ENCODE results near the gene THSD7B.
"Not testable (repeated sequence)": the region's sequence is repeated elsewhere in the genome, so short reads cannot be mapped to it uniquely, and the experiment has no call there.

THSD7B gene

DNA sequence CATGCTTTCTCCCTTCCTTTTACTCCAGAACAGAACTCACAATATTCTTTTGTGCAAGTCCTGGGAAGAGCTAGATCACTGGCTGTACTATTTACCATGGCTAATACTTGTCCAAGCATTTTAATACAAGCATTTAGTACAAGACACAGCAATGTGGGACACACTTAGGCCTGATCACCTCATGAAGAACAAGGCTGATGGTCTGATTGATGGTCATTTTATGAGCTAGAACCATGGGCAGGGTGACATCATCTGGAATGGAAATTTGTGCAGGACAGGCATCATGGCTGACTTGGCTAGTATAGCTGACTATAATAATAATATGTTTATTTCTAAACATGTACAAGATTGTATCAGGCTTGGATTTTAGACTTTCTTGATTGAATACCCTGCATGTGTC is 824.8 kb downstream of the THSD7B start:
- DNase-seq, result no peak

DNA sequence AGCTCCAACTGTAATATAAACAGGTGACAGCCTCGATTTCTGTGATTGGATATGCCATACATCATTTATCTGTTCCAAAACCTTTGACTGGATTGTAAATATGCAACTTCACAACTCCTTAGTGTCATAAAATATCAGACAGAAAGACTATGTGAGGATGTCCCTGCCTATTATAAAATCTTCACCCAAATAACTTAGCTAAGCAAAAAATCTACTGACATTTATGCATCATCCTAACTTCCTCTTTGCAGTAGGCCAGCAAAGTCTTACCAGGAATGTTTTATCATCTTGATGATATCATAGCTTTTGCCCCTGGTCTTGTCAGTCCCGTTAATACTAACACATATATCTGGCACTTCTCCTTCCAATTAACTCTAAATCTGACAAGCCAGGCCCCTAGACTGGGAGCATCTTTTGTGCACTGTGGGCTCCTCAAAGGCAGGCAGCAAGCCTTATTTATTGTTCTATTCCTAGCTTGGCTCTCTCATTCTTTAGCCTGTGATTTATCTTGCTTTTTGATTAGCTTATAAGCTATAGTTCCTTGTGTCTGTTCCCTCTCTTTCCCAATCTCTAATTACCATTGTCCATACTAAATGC is 842.5 kb downstream of the THSD7B start:
- no peak for DNase-seq

DNA sequence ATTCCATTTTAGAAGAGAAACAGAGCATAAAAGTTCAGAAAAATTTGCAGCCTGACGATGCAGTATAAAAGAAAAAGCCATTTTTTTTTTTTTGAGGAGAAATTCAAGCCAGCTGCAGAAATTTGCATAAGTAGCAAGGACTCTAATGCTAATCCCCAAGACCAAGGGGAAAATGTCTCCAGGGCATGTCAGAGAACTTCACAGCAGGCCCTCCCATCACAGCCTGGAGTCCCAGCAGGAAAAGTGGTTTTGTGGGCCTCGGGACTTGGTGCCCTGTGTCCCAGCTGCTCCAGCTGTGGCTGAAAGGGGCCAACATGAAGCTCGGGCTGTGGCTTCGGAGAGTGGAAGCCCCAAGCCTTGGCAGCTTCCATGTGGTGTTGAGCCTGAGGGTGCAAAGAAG is 873.6 kb downstream of the THSD7B start:
- DNase-seq, result no peak

DNA sequence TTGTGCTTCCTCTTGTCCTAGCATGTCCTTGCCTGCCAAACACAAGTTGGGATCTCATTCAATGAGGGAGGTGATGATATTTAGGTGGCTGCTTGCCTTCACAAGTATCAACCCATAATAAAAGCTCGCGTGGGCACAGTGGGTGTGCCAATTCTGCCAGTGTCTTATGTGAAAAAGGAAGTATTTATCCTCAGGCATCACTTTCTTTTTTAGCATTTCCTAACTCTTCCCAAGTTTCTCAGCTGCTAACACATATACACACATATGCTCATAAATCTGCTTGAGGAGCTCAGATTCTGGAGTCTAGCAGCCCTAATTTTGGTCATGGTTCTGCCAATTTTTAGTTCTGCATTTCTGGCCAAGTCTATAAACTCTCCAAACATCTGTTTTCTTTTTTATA is 879.4 kb downstream of the THSD7B start:
- no peak for DNase-seq

DNA sequence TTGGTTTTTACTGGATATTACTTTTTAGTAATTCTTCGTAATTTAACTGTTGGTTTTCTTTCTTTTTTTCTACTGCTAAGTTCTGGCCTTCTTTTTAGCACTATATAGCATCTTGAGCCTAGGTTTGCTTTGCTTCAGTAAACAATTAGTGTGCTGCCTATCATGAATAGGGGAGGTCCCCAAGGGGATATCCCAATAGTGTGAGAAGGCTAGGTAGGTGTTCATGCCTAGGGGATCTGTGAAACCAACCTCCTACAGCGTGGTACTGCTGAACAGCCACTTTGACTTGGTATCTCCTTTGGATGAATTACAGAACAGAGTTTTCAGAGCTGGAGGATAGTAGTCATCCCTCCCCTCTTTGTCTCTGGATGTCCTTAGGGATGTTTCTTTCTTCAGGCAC is 888.7 kb downstream of the THSD7B start:
- DNase-seq, result no peak

DNA sequence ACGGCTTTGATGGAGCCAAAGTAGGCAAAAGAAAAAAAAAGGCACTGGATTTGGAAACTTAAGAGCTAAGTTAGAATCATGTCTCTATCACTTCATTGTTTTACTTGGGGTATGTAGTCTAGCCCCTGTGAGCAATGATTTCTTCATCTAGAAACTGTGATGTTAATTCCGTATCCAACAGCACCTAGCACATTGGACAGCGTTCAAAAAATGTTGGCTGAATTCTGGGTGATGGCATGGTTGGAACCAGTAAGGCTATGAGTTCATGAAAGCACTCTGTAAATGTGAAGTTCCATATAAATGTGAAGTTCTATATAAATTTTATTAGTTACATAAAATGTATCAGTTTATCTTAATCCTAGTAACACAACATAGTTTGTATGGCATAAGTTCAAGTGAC is 890.5 kb downstream of the THSD7B start:
- no peak for DNase-seq

DNA sequence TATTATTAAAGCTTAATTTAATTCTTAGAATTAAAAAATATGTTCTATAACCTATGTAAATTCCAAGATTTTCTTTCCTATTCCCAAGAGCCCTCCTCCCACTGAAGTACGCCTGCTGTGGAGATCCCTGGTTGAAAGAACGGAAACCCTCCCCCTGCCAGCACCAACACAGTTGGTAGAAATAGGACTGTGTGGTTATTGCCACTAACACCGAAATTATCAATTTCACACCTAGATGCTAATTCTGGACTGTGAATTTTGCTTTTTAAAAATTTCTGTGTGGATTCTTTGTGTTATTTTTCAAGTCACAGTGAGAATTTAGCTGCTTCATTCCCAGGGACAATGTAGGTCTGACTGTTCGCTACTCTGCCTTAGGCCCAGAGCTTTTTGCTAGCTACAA is 893.1 kb downstream of the THSD7B start:
- DNase-seq, result no peak

DNA sequence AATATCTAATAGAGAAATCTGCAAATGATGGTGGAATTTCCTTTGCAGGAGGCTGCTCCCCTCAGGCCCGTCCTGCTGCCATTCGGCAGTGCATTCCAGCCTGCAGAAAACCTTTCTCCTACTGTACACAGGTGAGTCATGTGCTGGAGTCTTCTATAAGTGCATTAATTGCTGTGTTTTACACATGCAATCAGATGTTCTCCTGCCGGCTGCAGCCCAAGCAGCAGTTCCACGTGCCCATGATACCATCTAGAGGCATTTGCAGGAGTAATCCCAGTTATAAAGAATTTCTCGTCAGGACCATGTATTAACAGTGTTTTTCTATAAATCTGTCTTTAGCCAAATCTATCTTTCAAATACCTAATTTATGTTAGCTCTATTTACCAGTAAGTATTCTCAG is 894.3 kb downstream of the THSD7B start:
- DNase-seq, result no peak

DNA sequence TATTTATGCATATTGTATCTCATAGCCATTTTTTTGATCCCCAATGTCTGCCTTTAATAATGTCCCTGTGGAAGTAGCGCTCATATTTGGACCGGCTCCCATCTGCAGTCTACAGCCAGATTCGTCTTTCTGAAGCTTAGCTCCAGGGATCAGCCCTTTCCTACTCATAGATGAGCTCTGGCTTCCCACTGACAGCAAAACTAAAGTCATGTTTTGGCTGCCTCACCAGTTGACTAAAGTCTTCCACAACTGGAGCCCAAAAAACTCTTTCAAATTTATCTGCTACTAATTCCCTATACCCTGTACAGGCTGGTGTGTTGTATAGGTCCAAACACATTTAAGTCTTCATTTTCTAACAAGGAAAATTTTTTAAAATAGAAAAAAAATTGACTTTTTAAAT is 904.8 kb downstream of the THSD7B start:
- no peak for DNase-seq

DNA sequence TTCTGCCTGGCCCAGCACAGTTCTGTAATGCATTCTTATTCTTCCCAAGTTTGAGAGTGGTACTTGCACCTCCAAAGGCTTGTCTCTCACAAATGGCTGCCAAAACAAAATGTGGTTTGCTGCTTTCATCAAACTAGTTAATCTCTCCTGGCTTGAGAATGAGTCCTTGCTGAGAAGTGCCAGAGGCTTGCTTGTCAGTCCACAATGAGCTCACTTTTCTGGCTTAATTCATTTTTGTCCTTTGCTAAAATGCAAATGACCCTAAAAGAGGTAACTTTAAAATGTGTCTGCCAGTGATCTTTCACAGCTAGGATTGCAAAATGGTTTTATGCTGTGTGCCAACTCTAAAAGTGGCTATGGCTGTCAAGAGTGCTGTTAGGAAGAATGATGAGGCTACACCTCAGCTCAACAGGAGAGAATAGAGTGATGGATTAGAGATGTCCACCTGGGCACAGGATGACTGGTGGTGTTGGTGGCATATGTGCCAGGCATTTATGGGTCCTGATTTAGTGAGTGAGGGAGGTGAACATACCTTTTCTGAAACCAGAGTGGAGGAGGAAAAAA is 907.7 kb downstream of the THSD7B start:
- no peak for DNase-seq

DNA sequence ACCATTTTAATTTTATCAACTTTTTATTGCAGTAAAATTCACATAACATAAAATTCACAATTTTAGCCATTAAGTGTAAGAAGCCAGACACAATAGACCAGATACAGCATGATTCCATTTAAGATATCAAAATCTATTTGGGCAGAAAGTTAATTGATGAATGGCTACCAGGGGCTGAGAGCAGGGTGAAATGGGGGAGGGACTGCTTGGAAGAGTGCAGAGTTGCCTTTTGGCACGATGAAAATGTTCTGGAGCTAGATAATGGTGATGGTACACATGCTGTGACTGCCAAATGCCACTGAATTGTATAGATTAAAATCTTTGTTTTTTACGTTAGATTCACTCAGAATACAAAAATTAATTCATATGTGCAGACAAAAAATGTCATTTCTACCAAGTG is 909.6 kb downstream of the THSD7B start:
- no peak for DNase-seq

DNA sequence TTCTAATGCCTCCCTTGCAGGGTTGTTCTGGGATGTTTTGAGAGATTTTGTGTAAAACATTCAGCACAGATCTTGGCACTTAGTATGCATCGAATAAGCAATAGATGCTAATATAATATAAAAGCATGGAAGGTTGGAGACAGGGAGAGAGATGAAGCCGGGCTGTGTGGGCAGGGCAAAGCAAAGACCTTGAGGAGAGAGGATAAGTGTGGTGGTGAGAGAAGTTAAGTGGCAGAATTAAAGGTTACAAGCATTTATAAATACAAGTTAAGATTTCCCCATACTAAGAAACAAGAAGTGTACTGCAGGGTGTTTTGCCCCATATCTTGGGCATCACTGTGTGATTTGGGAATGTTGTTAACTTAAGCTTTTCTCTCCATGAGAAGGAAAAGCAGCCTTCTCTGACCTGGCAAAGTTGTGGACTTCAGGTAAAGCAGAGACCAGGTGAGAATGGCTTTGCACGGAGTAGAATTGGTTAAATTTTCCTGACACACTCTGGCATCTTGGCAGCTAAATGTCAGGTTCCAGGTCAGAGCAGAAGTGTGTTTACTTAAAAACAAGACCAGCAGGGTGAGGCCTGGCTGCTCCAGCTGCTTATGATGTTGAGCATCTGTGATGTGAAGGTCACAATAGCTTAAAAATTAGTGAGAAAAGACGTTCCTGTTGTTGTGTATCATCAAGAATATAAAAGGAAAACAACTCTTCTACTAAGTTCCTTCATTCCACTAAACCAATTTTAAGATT is 910.4 kb downstream of the THSD7B start:
- no peak for DNase-seq

DNA sequence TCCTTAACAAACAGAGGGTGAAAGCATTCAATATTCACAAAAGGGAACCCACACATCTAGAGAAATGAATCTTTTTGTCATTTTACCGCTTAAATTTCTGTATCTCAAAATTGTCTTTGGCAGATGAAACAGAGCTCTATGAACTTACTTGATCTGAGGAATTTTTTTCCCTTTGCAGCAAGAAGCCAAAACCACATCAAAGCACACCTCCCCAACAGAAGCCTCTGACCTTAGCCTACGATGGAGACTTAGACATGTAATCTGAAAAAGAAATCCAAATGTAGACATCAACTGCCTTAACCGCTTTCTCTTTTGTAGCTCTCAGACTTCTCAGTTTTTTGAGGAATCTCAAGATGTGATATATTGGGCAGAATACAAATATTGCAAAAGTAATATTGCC is 911.0 kb downstream of the THSD7B start:
- no peak for DNase-seq

DNA sequence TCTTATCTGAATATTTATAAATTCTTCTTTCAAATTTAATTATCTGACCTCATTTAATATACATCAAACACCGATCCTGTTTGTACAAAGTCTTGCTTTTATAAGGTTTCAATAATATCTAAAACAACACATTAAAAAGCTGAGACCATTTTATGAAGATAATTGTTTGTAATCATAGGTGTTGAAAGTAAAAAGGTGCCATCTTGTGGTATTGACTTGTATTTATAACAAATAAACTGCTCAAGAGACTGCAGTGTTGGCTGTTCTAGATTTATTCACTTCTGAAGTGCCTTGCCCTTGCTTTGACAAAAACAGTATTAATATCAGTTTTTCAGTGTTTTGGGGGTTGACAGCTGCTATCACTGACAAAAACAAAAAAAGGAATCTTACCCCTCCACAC is 912.1 kb downstream of the THSD7B start:
- no peak for DNase-seq

DNA sequence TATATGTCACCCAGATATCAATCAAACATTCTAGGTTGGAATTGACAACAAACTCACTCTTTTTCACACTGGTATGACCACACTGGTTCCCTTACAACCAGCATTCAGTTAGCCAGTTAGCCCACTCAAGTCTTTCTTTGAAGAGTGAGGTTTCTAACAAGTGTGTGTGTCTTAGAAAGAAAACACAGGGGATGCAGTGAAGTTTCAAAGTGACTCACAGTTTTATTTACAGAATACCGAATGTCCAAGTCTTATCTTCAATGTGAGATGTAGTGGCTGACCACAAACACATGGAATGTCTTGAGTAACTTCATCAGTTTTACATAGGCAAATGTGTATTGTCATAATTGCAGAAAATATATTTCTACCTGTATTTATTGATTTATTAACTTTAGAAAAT is 924.2 kb downstream of the THSD7B start:
- DNase-seq, result no peak

DNA sequence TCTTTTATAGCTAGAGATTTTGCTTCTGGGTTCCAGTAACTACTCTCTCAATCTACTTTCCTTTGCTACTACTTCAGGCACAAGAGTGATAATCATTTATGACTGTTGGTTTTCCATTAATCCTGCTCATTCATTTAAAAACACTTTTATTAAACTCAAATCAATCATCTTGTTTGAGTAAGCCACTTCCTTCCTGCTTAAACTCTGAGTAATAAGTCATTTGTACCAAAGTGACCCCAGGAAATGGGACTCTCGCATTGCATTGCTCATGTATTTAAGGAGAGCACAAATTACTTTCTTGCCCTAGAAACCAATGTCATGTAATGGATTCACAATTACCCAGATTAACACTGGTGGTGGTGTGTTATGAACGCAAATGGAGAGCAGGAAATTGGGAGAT is 928.2 kb downstream of the THSD7B start:
- no peak for DNase-seq

DNA sequence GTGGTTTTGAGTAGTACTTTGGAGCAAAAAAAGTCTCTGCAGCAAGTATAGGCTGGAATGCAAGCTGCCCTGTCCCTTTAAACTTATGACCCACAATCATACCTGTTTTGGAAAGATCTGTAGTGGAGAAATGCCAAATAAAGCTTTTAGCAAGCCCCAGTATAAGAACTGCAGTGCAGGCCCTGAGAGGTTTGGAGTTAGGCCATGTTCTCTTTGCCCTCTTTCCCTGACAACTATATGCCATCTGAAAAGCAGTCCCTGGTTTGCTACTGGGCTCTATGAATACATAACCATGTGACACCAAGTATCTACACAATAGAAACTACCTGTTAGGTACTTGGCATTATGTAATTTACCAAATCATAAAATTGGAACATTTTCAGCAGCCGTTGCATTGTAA is 931.6 kb downstream of the THSD7B start:
- no peak for DNase-seq

DNA sequence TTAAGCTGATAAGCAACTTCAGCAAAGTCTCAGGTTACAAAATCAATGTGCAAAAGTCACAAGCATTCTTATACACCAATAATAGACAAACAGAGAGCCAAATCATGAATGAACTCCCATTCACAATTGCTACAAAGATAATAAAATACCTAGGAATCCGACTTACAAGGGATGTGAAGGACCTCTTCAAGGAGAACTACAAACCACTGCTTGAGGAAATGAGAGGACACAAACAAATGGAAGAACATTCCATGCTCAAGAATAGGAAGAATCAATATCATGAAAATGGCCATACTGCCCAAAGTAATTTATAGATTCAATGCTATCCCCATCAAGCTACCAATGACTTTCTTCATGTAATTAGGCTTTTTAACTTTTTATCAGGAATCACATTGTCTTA is 934.9 kb downstream of the THSD7B start:
- not testable (repeated sequence) for DNase-seq

DNA sequence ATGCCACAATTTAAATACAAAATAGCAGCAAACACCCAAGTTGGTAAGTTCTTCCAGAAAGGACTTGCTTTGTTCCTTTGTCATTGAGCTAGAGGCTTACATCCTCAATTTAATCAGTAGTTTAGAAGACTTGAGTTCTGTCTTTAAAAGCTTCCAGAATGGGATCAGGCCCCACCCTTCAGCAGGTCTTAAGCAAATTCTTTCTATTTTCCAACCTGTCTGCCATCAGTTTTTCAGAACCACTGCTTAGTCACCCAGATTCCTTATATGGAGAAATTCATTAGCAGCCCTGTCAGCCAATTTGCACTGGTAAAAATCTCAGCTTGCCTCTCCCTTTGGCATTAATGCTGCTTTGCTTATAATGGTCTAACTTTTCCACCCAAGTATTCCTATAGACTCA is 935.3 kb downstream of the THSD7B start:
- no peak for DNase-seq

DNA sequence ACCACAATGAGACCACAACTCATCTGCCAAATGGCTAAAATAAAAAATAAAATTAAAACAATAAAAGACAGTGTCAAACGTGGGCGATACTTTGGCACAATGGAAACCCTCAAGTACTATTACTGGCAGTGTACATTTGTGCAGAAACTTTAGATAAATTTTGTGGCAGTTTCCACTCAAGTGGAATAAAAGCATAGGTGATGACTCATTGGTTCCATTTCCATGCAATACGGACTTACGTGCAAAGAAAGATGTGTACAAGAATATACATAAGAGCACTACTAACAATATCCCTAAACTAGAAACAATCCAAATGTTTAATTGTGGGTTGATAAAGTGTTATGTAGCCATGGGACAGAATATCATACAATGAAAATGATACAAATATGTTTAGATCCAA is 940.0 kb downstream of the THSD7B start:
- DNase-seq, result no peak

DNA sequence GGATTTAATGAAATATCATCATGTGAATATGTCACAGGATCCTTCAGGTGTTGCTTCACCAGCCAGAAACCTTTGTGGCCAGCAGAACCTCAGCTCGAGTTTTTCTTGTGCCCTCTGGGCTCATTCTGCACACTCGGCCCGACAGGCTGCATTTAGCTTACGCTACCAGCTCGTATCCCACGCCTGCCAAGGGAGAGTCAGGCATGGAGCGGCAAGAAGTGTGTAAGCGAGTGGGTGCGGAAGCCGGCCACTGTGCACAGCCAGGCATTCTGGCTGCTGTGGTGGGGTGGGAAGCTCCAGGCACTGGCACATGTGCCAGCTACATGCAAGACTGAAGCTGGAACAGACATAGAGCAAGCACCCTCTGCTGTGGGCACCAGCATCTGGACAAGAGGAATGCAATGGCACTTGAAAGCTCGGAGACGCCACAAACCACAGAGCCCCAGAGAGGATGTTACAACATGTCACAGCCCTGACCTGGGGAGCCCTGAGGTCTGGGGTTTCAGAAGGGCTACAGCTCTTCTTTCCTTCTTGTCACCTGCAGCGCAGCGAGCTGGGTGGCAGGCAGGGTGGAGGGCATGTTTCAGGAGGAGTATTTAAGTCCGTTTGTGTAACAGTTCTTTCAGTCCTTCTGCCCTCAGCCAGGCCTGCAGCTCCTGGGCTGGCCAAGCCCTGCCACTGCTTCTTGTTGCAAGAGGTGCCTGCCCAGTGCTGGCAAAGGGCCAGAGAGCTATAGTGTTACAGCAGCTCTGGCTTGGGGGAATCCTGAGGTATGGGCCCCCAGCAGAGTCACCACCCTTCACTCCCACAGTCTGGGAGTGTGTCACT is 941.7 kb downstream of the THSD7B start:
- no peak for DNase-seq

DNA sequence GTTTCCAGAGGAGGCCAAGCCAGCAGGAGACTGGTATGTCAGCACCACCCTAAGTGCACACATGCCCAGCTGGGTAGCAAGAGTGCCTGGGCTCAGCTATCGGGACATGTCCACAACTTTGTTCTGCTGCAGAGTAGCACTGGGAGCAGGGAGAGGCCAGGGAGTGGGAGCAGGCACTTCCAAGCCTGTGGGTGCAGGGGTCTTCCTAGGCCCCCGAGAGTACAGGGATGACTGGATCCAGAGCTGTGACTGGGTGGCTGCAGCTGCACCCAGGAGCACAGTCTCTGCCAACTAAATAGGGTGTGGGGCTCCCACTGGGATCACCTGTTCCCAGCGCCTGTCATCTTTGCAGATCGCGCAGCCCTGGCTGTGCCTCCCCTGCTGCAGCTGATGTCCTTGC is 943.0 kb downstream of the THSD7B start:
- no peak for DNase-seq

DNA sequence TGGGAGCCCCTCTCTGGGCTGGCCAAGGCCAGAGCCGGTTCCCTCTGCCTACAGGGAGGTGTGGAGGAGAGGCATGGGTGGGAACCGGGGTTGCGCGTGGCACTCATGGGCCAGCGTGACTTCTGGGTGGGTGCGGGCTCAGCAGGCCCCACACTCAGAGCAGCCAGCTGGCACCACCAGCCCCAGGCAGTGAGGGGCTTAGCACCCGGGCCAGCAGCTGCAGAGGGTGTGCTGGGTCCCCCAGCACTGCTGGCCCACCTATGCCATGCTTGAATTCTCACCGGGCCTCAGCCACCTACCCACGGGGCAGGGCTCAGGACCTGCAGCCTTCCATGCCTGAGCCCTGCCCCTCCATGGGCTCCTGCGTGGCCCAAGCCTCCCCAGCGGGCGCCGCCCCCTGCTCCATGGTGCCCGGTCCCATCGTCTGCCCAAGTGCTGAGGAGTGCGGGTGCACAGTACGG is 950.4 kb downstream of the THSD7B start:
- DNase-seq, result no peak

DNA sequence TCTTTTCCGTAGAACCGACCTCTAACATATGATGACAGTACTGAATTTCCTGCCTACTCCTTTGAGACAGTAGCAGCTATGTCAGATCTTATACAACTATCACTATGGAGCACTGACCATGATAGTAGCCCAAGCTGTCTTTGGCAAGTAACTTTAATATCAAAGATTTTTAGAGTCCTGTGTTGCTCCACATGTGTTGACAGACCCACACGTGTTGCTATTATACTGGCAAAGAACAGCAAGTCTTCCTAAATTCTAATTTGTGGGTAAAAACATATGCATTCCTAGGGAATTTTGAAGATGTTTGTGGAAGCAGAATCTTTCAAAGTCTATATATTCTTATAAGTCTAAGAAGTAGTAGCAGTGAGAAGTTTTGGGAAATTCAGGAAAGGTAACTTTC is 953.4 kb downstream of the THSD7B start:
- no peak for DNase-seq
